Thyroid gland (tissue), 4 donors: ENCODE data around the gene SSTR5.

Source experiments
- POLR2A ChIP-seq, 2 donors: fragments of 450-650 bp; IDR thresholded peaks; one replicate each; pipeline ENCODE4 v1.6.1; 2017; ENCODE audit warnings: antibody characterized with exemption in 2 of 2, mild to moderate bottlenecking in 2 of 2, moderate library complexity in 1 of 2
- TF ChIP-seq, protein P1 (sequence below), 6 experiments: fragments of 200-600 bp in 3 of 6; fragments of 450-650 bp in 3 of 6; sonication (generic) in 3 of 6; IDR thresholded peaks; one replicate each; pipeline ENCODE4 v1.5.1; 2016 to 2019; ENCODE audit warnings: antibody characterized with exemption in 6 of 6, mild to moderate bottlenecking in 2 of 6, inconsistent platforms in 1 of 6, moderate library complexity in 1 of 6

DNA sequence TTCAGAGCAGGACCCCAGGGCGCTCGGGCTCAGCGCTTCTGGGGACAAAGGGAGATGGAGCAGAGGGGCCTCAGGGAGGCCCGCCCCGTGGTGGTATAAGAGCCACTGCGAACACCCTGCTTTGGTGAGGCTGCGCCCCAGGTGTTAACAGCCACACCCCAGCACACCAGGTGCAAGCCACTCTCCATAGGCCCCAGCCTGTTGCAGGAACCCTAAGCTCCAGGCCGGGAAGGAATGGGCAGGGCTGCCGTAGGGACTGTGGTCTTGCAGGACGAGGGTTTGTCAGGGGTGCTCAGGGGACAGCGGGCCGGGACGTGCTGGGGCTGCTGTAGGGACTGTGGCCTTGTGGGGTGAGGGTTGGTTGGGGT lies 17.0 kb upstream of the SSTR5 start:
- TF ChIP-seq, protein P1, sequence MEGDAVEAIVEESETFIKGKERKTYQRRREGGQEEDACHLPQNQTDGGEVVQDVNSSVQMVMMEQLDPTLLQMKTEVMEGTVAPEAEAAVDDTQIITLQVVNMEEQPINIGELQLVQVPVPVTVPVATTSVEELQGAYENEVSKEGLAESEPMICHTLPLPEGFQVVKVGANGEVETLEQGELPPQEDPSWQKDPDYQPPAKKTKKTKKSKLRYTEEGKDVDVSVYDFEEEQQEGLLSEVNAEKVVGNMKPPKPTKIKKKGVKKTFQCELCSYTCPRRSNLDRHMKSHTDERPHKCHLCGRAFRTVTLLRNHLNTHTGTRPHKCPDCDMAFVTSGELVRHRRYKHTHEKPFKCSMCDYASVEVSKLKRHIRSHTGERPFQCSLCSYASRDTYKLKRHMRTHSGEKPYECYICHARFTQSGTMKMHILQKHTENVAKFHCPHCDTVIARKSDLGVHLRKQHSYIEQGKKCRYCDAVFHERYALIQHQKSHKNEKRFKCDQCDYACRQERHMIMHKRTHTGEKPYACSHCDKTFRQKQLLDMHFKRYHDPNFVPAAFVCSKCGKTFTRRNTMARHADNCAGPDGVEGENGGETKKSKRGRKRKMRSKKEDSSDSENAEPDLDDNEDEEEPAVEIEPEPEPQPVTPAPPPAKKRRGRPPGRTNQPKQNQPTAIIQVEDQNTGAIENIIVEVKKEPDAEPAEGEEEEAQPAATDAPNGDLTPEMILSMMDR (IDR thresholded peaks at IDR 0.05) = no peak
- no peak for TF ChIP-seq POLR2A (IDR thresholded peaks at IDR 0.05)
